Medulla oblongata (tissue), 1 donor: ENCODE results near the gene USP16.
"Not testable (repeated sequence)": the region's sequence is repeated elsewhere in the genome, so short reads cannot be mapped to it uniquely, and the experiment has no call there.

Experiments
- DNase-seq: peaks from one replicate; pipeline ENCODE4 v3.0.0-alpha.2; 2015; ENCODE audit errors: extremely low spot score

USP16 gene

DNA sequence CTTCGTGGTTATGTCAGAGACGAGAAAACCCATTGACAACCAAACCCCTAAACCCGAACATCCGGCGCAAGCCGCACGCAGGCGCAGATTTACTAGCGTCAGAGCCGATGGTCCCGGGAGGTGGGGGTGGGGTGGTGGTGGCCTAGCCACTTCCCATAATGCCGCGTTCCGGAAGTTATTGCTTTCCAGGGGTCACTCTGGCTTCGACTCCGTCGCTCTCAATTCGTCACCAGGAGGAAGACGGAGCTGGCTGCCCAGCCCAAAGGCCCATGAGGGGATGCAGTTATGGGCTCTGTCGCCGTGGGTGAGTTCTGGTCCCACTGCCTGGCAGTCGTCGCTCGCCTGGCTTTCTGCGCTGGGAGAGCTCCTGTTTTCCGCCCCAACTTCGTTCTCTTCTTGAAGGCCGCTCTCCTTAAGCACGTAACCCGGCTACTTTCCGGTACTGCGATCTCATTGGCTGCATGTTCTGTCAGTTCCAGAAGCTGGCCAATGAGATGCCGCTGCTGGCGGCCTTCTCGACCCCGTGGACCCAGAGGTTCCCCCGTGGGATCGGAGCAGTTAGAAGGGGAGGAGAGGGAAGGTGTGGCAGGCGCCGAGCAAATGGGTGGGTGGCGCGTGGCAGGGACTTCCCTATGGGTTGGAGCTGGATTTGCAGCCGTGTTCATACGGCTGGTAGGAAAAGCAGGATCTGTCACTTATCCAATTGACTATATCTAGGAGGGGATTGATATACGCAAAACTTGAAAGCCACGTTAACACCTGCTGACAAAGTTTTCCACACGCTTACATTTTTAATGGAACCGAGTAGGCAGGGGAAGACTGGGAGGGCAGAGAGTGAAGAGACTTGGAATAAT lies at the start of gene USP16:
Gene USP16, plus strand, starts transcription at position 195 of the 854 bp plus-strand sequence. CDS start 3,246 bp downstream, outside the sequence.
- DNase-seq = peak; percentile 98

DNA sequence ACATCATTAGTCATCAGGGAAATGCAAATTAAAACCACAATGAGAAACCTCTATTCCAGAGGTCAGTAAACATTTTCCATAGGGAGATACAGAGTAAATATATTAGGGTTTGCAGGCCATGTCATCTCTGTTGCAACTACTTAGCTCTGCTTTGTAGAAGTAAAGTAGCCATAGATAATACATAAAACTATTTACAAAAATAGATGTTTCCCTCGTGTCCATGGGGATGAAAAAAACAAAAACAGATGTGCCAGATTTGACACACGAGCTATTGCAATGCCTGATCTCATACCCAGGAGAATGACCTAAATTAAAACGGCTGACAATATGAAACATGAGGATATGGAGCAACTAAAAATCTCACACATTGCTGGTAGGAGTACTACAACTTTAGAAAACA lies 49.1 kb upstream of the USP16 start:
- no peak for DNase-seq

DNA sequence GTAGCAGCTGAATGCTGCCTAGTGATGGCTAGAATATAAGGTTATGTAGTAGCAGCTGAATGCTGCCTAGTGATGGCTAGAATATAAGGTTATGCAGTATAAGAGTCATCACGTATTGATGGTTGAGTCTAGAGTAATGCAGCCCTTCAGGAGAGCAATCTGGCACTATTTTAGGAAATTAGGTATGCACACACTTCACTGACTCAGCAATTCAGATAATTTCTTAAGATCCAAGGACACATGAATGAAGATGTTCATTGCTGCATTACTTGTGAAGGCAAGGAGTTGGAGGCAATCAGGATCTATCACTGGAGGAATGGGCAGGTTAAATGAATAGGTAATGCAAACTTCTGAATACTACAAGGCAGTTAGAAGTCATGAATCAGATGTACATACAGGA lies 45.4 kb upstream of the USP16 start:
- no peak for DNase-seq

DNA sequence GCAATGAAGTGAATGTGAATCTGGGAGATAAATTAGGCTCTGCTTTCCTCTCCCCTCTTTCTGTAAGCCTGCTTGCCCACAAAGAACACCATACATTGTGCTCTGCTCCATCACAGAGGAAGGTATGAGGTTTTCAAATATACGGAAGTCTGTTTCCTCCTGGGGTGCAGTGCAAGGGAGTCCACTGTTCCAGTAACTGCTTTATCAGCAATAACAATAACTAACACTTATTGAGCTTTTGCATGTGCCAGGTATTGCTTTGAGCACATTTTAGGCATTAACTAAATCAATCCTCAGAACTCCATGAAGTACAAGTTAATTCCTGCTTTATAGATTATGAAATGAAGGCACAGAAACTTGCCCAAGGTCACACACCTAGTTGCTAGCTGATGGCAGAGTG lies 41.8 kb upstream of the USP16 start:
- no peak for DNase-seq

DNA sequence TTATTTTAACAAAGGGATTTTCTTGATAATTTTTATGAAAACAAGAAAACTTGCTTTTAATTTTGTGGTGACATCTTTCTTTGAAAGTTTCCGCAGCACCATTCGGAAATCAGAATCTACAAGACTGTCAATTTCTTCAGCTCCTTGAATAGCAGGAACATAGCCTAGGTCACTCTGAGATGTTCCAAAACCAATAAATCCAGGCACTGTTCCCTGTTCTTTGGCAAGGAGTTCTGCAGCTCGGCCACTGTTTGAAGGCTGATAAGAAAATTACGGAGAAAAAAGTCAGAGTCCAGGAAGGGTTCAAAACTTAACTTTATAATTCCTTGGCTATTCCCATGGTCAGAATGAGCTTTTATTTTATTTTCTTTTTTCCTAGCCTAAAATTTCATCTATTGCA lies 37.8 kb upstream of the USP16 start:
- DNase-seq = no peak

DNA sequence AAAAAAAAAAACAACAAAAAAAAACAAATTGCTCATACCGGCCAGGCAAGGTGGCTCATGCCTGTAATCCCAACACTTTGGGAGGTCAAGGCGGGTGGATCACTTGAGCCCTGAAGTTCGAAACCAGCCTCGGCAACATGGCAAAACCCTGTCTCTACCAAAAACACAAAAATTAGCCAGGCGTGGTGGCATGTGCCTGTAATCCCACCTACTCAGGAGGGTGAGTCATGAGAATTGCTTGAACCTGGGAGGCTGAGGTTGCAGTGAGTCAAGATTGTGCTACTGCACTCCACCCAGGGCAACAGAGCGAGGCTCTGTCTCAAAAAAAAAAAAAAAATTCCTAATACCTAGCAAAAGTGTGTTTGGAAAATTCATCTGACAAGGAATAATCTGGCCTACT lies 36.3 kb upstream of the USP16 start:
- not testable (repeated sequence) for DNase-seq

DNA sequence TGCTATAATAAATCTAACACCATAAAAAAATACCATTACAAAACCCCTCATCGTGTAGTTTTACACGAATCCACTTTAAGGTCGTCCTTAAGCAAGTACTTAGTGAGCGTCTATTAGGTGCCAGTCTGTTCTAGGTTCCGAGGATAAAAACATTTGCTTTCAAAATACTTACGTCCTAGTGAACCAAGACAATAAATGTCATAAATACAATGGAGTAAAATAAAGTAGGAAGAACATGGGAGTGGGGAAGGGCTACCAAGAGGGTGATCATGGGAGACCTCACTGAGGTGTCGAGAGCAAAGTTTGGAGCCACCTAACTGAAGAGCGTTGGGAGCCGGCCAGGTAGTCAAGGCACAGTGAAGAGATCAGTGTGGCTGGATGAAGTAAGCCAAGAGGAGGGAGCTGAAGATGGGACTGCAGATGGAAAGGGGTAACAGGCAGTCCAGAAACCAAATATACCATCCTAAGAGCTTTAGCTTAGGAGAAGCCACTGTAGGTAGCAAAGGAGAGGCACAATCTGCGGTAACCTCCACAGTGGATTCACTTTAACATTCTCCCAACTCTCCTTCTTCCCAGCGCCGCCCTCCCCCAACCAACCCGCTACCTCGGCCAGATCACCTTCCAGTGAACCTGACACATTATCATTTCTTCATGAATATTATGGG lies 32.5 kb upstream of the USP16 start:
- DNase-seq = no peak

DNA sequence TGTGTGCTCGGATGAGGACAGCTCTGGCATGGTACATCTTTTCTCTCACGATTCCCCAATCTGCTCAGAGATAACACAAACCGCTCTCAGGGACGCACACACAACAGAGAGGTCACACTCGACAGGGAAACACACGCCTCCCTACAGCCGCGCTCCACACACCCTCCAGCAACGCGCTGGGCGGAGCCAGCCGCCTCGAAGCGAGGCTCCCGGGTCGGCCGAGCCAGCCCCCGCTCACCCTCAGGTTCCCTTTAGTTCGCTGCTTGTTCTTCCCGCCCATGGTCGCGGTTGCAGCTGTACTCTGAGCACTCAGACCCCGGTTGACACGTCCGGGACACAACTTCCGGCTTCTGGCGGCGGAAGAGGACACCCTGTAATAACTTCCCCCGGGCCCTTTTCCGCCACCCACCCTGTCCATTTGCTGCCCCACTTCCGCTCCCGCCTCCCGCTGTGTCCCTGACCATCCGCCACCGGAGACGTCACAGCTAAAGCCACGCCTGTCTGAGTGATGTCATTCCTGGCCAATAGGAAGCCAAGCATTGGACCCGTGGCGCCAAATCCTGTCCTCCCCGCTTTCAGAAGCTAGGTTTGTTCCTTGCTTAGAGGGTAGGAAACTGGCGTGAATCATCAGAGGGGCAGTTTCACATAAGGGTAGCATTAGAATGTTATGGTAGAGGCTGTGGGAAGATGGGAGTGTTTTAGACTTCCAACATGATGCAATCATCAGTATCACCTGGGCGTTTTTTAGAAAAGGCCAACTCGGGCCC lies 31.8 kb upstream of the USP16 start, which contains the start of gene LTN1:
Gene LTN1, minus strand, starts transcription at position 352 of the 767 bp plus-strand sequence. Its CDS starts 72 bp downstream, at position 280.
- DNase-seq = peak; percentile 100

DNA sequence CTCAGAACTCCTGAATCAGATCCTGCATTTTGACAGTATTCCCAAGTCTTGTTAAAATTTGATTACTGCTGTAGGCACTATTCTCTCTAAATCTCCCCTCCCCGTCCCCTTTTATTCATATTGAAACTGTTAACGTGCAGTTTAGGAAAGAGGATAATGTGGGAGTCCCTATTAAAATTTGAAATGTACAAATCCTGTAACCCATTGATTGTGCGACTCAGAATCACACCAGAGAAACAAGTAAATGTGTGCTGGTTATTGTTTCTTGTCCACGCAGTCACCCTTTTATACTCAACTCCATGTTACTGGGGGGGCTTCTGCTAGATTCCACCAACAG lies 31.2 kb upstream of the USP16 start:
- no peak for DNase-seq

DNA sequence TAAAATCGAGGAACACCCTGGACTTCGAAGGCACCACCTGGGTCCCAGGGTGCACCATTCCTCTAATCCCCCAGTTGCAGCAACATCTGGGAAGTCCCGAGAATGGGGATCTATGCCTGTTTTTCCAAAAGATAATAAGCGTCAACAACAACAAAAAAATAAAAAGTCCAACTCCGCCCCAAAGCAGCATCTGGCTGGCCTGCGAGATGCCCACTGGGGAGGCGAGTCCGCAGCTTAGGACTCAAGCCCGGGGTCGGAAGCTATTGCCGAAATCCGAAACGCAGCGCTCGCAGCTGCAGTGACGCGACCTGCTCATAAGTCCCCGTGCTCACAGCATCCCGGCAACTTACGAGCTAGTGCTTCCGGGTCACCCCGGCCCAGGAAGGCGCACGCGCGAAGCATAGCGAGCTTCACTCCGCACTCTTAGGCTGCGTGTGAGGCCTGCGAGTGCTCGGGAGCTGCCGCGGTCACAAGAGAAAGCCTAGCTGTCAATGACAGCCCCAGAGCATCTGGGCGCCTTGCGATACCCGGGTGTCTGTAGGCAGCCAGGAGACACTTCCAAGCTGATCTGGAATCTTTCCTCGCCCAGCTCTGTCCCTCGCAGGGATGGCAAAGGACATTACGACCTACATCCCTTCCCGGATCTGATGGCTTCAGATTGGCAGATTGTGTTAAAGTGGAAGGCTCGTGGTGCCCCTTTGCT lies 21.9 kb upstream of the USP16 start:
- peak; percentile 97 for DNase-seq

DNA sequence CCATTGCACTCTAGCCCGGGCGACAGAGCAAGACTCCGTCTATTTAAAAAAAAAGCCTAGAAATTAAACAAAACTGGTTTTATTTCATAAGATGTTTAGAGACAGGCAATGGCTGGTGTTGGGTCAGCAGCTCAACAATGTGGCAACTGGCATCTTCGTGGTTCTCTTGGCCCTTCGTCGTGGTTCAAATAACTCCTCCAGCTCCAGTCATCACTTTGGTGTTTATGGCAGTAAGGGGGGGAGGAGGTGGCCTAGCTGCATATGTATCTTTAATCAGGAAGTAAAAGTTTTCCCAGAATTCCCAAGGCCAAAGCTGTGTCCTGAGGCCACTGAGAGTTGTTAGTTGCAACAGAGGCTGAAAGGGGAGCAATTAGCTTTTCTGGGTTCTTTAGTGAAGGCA lies 18.8 kb upstream of the USP16 start:
- DNase-seq = no peak

DNA sequence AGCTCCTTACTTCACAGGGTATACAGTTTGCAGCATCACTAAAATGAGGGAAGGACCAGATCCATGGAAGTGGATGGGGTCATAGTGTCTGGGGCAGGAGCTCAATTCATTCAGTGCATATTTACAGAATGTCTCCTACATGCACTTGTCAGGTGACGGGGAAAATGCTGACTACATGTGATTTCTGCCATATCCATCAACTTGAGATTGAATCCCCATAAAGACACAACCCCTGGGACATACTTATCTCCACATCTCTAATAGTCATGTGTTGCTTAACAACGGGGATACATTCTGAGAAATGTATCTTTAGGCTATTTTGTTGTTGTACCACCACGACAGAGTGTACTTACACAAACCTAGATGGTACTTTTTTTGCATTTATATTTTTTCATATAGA lies 17.3 kb upstream of the USP16 start:
- no peak for DNase-seq

DNA sequence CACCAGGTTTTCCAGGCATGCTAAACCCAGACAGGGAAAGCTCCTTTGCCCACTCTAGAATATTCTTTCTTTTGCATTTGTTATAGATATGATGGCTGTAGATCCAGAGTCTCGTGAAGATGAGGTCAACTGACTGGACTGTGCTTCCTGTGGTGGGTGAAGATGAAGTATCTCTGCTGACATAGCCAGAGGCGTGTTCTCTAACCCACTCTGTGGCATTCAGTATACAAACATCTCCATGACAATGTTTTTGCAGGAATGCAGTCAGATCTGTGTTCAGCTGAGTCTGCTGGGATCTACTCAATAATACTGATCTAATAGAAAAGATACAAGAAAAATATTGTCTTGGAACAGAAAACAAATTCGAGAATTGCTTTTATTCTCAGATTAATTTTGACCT lies 16.7 kb upstream of the USP16 start:
- DNase-seq = no peak

DNA sequence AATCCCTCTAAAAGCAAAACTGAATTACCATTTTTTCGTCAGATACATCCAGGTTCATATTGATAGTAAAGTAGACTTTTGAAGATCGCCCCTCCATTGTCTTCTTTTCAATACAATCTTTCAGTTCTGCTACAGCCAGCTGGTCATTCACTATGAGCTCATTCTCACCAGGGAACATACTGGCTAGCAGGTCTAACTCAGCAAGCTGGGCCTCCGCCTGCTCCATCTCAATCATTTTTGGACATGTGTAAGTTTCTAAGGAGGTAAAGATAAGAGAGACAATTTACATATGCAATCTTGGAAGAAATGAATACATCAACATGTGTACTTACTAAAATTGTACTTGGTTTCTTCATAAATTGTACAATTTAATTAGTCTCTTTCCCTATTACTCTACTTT lies 16.1 kb upstream of the USP16 start:
- no peak for DNase-seq

DNA sequence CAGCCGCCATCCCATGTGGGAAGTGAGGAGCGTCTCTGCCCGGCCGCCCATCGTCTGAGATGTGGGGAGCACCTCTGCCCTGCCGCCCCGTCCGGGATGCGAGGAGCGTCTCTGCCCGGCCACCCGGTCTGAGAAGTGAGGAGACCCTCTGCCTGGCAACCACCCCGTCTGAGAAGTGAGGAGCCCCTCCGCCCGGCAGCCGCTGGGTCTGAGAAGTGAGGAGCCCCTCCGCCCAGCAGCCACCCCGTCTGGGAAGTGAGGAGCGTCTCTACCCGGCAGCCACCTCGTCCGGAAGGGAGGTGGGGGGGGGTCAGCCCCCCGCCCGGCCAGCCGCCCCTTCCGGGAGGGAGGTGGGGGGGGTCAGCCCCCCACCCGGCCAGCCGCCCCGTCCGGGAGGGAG lies 13.2 kb upstream of the USP16 start:
- not testable (repeated sequence) for DNase-seq

DNA sequence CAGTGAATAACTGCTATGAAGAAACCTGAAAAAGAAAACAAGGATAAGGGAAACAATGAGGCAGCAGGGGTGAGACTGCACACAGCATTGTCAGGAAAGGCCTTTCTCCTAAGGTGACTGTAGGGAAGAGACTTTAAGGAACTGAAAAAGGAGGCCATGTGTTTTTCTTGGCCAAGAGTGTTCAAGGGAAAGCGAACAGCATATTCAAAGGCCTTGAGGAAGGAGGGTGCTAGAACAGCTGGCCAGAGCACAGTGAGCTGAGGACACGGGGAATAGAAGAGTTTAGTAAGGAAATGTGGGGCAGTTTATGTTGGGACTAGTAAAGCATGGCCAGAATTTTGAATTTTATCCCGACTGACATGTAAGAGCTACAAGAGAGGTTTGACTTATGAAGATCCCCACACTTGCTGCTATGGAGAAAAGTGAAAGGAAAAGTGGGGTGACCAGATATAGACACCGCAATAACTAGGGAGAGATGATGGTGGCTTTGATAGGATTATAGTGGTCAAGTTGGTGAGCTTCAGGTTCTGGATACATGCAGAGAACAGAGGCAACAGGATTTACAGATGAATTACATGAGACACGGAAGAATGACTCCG lies 6.7 kb upstream of the USP16 start:
- DNase-seq = peak; percentile 14

DNA sequence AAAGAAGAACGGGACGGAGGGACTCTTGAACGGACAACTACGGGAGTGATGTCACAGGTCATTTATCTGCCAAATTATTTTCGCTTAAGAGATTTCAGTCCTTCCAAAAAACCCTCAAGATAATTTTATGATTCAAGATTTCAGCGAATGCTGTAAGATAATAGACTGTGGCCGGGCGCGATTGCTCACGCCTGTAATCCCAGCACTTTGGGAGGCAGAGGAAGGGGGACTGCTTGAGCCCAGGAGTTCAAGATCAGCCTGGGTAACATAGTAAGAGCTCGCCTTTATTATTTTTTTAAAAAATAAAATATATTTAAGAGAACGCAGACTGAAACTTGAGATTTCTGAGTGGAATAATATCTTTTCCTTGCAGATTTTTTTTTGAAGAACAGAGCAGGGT lies 5.9 kb upstream of the USP16 start:
- DNase-seq = no peak

DNA sequence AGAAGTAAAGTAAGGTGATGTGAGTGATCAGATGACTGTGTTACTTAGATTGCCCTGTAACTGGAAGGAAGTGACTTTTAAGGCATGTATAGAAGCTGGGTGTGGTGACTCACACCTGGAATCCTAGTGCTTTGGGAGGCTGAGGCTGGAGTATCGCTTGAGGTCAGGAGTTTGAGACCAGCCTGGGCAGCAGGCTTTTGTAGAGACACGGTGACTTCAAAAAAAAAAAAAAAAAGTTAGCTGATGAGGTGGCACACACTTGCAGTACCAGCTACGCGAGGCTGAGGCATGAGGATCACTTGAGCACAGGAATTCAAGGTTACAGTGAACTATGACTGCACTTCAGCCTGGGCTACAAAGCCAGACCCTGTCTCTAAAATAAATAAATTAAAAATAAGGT lies 2.3 kb upstream of the USP16 start:
- no peak for DNase-seq

DNA sequence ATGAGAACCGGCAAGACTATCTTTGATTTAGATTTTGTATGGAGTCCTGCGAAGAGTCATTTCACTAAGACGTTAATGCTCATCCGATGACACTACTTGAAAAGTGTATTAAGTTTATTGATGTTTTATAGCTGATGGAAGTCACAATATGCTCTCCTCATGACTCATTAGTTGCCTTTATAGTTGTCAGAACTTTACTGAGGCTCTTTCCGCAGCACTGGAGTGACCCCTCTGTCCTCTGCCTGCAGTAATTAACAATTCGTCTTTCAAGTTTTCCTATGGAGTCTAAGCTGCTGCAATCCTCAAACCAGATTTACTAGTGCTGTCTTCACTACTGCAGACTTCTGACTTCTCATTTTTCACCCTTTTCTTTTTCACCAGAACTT lies 853 bp downstream of the USP16 start:
- DNase-seq = no peak

DNA sequence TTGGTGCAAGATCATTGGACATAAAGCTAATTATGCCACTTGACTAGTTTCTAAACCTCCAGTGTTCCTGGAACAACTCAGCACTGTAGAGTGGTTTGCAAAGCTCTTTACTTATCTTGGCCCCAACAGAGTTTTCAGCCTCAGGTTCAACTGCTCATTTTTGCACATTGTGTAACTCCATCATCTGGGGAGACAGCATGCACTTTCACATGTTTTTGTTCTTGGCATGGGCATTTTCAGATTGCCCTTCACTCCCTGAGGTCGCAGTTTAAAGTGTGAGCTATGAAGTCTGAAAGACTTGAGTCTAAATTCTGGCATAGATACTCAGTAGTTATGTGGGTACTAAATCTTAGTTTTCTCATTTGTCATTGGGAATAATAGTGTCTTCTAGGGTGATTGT lies 5.1 kb downstream of the USP16 start:
- no peak for DNase-seq

DNA sequence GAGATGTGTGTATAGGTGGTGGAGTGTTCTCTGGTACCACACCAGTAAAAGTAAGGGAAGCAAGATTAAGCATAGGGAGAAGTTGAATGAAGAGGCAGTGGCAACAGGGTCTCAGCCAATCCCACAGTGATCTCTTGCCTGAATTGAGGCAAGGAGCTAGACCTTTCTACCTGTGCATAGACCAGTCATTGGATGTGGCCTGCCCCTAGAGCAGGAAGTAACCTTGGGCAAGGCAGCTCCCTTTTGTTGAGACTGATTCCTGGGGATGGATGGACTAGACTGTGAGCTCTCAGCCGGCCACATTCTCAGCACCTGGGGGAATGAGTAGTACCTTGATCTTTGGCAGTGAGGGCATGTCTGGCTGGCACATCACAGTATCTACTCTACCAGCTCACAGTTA lies 6.4 kb downstream of the USP16 start:
- no peak for DNase-seq

DNA sequence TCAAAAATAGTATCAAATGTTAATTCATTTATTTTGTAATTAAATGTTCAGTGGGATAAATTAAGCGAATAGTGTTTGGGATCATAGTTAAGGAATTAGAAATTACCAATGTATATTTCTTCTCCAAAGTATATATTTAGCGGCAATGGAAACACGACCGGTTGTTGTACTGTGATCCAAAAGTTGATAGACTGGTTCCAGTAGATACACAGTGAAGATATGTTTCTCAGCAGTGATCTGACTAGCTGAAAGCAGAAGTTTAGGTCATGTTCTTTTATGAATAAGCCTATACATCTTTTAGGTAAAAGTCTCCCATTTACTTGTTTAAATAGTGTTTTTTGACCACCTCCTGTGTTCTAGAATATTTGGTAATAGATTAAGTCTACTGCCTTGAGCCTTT lies 8.8 kb downstream of the USP16 start:
- no peak for DNase-seq
